ENCODE results near the gene ZNF225. TPM values are rescaled to one million over a fixed set of nuclear protein-coding genes. Genes with fewer than 3 reads are reported as not detected.
"Not testable (repeated sequence)": the region's sequence is repeated elsewhere in the genome, so short reads cannot be mapped to it uniquely, and the experiment has no call there.

The ZNF225 gene
- total RNA-seq, 2 donors from 2014 or later: 3.2 to 3.3 TPM

GRCh38 chr19:44142059-44142433 lies 28.8 kb downstream of the ZNF225 start:
- DNase-seq (no peak), ATAC-seq (peak; percentile 30 to 38)
- intact Hi-C loops (cut with DNase I): no loop called here

- DNase-seq (no peak), ATAC-seq (no peak)
- intact Hi-C loops (cut with DNase I): no loop called here
Observed at GRCh38 chr19:44149776-44150175, 36.6 kb downstream of the ZNF225 start.

GRCh38 chr19:44151491-44151890 lies 38.3 kb downstream of the ZNF225 start:
- DNase-seq (no peak), ATAC-seq (no peak)
- intact Hi-C loops (cut with DNase I): no loop called here

GRCh38 chr19:44156475-44156874 lies 43.3 kb downstream of the ZNF225 start:
- intact Hi-C loops (cut with DNase I): no loop called here
- DNase-seq (no peak), ATAC-seq (no peak)

- no peak for ATAC-seq
- intact Hi-C loops (cut with DNase I): loop anchor here in 1 of 2 donors (2.0 kb wide), 1 partner anchor 43 kb away; no protein-coding TSS in a partner anchor
Observed at GRCh38 chr19:44163789-44164188, 50.6 kb downstream of the ZNF225 start.

GRCh38 chr19:44164327-44164672 lies 51.1 kb downstream of the ZNF225 start:
- ATAC-seq (peak in 1 of 2 donors; percentile 2), DNase-seq (no peak)
- intact Hi-C loops (cut with DNase I): loop anchor here in 1 of 2 donors (2.0 kb wide), 1 partner anchor 43 kb away; no protein-coding TSS in a partner anchor

More at GRCh38 chr19:44163789-44164188, 50.6 kb downstream of the ZNF225 start:
- no peak for DNase-seq

GRCh38 chr19:44164673-44165512 lies 51.7 kb downstream of the ZNF225 start, which contains the start of gene ZNF226:
Gene ZNF226 (plus strand): TSS chr19:44165100. CDS start chr19:44170081, 4,981 bp downstream.
- ATAC-seq (peak; percentile 99 to 100), DNase-seq (peak; percentile 92)
- intact Hi-C loops (cut with DNase I): loop anchor here in 1 of 2 donors (2.0 kb wide), 1 partner anchor 42 kb away; no protein-coding TSS in a partner anchor

GRCh38 chr19:44170660-44171059 lies 57.5 kb downstream of the ZNF225 start:
- intact Hi-C loops (cut with DNase I); ATAC-seq; DNase-seq: not testable (repeated sequence)

- intact Hi-C loops (cut with DNase I): no loop called here
- ATAC-seq (no peak), DNase-seq (no peak)
Observed at GRCh38 chr19:44176590-44176989, 63.4 kb downstream of the ZNF225 start.

GRCh38 chr19:44180968-44181367 lies 67.8 kb downstream of the ZNF225 start:
- no peak for DNase-seq
- intact Hi-C loops (cut with DNase I): no loop called here

GRCh38 chr19:44182145-44182544 lies 68.9 kb downstream of the ZNF225 start:
- ATAC-seq: no peak
- no peak for DNase-seq
- intact Hi-C loops (cut with DNase I): no loop called here

More at GRCh38 chr19:44180968-44181367, 67.8 kb downstream of the ZNF225 start:
- ATAC-seq: no peak

Other genes with a start within 250 kb of the ZNF225 start
- gene ZNF404, start 229.4 kb upstream of the ZNF225 start, total RNA-seq: 1 to 10 TPM; 6.5 to 7.0 TPM
- 10 to 100 TPM in 1 of 2 donors, 1 to 10 TPM in 1; 8.4 to 10.1 TPM for gene ZNF45, start 178.1 kb upstream of the ZNF225 start, total RNA-seq
- gene ZNF221, start 162.2 kb upstream of the ZNF225 start, total RNA-seq: 1 to 10 TPM; 3.7 to 5.2 TPM
- 1 to 10 TPM; 6.8 to 9.2 TPM for gene ZNF155, start 129.2 kb upstream of the ZNF225 start, total RNA-seq
- gene ZNF230, start 110.4 kb upstream of the ZNF225 start, total RNA-seq: 1 to 10 TPM; 3.5 to 3.7 TPM
- gene ZNF222, start 88.0 kb upstream of the ZNF225 start, total RNA-seq: 1 to 10 TPM; 3.5 to 4.0 TPM
- 1 to 10 TPM; 2.8 to 2.9 TPM for gene ZNF223, start 61.4 kb upstream of the ZNF225 start, total RNA-seq
- gene ZNF284, start 41.2 kb upstream of the ZNF225 start, total RNA-seq: 1 to 10 TPM; 1.9 TPM
- 10 to 100 TPM; 11.1 to 13.4 TPM for gene ZNF224, start 19.0 kb upstream of the ZNF225 start, total RNA-seq
- 1 to 10 TPM; 8.1 to 9.6 TPM for gene ZNF234, start 28.2 kb downstream of the ZNF225 start, total RNA-seq
- 10 to 100 TPM; 14.9 to 17.8 TPM for gene ZNF226, start 51.7 kb downstream of the ZNF225 start, total RNA-seq
- gene ZNF227, start 99.1 kb downstream of the ZNF225 start, total RNA-seq: 10 to 100 TPM; 11.1 to 12.9 TPM
- gene ZNF233, start 146.5 kb downstream of the ZNF225 start, total RNA-seq: 1 to 10 TPM; 3.4 to 5.5 TPM
- gene ZNF235, start 191.6 kb downstream of the ZNF225 start, total RNA-seq: 1 to 10 TPM; 3.3 to 4.3 TPM
- gene ZNF112, start 243.3 kb downstream of the ZNF225 start, total RNA-seq: 1 to 10 TPM; 4.5 to 5.2 TPM